A673 (cell line): ENCODE measurements around the gene KLLN.

Source experiments
- EZH2 ChIP-seq: fragments of 200-600 bp; sonication (generic); IDR thresholded peaks from 2 replicates; pipeline ENCODE4 v1.6.1; 2017; ENCODE audit warnings: borderline replicate concordance, low read depth, mild to moderate bottlenecking, mixed read lengths, antibody characterized with exemption, low read length; ENCODE audit not compliant: poor library complexity, severe bottlenecking
- TF ChIP-seq, protein P1 (sequence below): fragments of 300-800, 200-600 bp; sonication (generic); conservative IDR thresholded peaks from 2 replicates; pipeline ENCODE4 v1.5.1; 2017; ENCODE audit warnings: low read depth, mild to moderate bottlenecking, antibody characterized with exemption, low read length, moderate library complexity, mixed read lengths

DNA sequence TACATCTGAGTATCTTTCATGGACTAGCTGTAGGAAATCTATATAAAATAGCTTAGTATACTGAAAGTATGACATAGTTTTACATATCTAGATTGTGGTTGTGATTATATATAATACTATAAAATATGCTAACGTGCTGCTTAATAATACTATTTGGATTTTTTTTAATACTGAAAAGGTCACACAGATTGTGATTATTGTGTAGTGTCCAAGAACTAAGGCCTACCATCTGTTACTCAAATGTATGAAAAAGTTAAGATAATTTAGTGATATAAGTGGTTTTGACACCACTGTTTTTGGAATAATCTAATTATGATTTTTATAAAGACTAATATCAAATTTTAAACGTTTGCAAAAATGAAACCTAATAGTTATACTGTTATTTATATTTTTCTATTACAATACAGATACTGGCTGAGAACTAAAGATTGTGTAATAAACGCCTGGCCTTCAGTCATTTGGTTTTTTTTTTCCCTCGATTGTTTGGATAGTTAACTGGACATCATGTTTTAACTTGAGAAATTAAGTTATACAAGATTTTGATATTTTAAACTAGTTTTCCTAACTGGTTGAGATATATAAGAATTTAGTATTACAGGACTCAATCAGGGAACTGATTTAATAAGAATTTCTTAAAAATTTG is 12.7 kb upstream of the KLLN start:
- TF ChIP-seq, protein P1, sequence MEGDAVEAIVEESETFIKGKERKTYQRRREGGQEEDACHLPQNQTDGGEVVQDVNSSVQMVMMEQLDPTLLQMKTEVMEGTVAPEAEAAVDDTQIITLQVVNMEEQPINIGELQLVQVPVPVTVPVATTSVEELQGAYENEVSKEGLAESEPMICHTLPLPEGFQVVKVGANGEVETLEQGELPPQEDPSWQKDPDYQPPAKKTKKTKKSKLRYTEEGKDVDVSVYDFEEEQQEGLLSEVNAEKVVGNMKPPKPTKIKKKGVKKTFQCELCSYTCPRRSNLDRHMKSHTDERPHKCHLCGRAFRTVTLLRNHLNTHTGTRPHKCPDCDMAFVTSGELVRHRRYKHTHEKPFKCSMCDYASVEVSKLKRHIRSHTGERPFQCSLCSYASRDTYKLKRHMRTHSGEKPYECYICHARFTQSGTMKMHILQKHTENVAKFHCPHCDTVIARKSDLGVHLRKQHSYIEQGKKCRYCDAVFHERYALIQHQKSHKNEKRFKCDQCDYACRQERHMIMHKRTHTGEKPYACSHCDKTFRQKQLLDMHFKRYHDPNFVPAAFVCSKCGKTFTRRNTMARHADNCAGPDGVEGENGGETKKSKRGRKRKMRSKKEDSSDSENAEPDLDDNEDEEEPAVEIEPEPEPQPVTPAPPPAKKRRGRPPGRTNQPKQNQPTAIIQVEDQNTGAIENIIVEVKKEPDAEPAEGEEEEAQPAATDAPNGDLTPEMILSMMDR, result no peak
- TF ChIP-seq EZH2, result no peak
